ENCODE results near the gene IPO4. TPM values are rescaled to one million over a fixed set of nuclear protein-coding genes. Genes with fewer than 3 reads are reported as not detected.

The IPO4 gene
- total and polyA plus RNA-seq, 10 of the 15 experiments (the other 5 are each of a cell fraction or from before 2014, with no cell fraction given): 7.8 to 139 (median 37.6) TPM

- TSS peak; percentile 89 for BruUV-seq (replicated peaks)
- CTCF ChIA-PET: interaction anchor here (0.8 to 4.2 kb wide), 32 partner anchors 10 to 529 kb away, joined by 3 to 63 read pairs (median 6); partner anchors contain the start of genes CARMIL3, CHMP4A, CIDEB and DCAF11
- no peaks in the 10 kb centered on the region for H3K9me3 ChIP-seq (replicated peaks; ENCODE audit: control insufficient read depth, insufficient read depth, low read length)
- peak overlapping the region; percentile 9 for H3K4me2 ChIP-seq (ENCODE audit: control insufficient read depth, insufficient read depth)
- in situ Hi-C loops (cut with MboI) (no loop called here), intact Hi-C loops (cut with micrococcal nuclease; ENCODE audit: unreplicated experiment) (loop anchor here (1.0 kb wide), 1 partner anchor 53 kb away; the partner anchor contains the start of gene CHMP4A)
- ATAC-seq (no peak), FAIRE-seq (no peak), DNase-seq (ENCODE audit: low read depth, low spot score) (no peak)
- TF ChIP-seq STAT1 (conservative IDR thresholded peaks at IDR 0.05): no peak
- no peak for TF ChIP-seq BCL11A (IDR thresholded peaks at IDR 0.05; ENCODE audit: low read depth, low read length)
- TF ChIP-seq IRF5 (IDR thresholded peaks at IDR 0.05; ENCODE audit: borderline replicate concordance): no peak
- TF ChIP-seq MXI1 (IDR thresholded peaks at IDR 0.05; ENCODE audit: low read depth, low read length): no peak
- TF ChIP-seq WRNIP1 (IDR thresholded peaks at IDR 0.05; ENCODE audit: borderline replicate concordance, low read depth, low read length): no peak
- no peak for TF ChIP-seq RB1 (IDR thresholded peaks at IDR 0.05; ENCODE audit: borderline replicate concordance)
- TF ChIP-seq TARDBP (IDR thresholded peaks at IDR 0.05; ENCODE audit: borderline replicate concordance): no peak
- TF ChIP-seq ZNF622 (IDR thresholded peaks at IDR 0.05): no peak
- TF ChIP-seq YY1 (IDR thresholded peaks at IDR 0.05; ENCODE audit: low read depth, low read length): no peak
- no peak for TF ChIP-seq NRF1 (conservative IDR thresholded peaks at IDR 0.05; ENCODE audit: low read depth, low read length)
- no peak for TF ChIP-seq TCF3 (IDR thresholded peaks at IDR 0.05; ENCODE audit: borderline replicate concordance, insufficient read depth, low read depth, low read length)
- TF ChIP-seq ZBTB4 (CRISPR knock-in tag; IDR thresholded peaks at IDR 0.05): no peak
- TF ChIP-seq CBX3 (IDR thresholded peaks at IDR 0.05; ENCODE audit: borderline replicate concordance, low read depth): no peak
- TF ChIP-seq EP300 (IDR thresholded peaks at IDR 0.05; ENCODE audit: borderline replicate concordance in 1 of 2, control insufficient read depth in 1 of 2, low read depth in 2 of 2, low read length in 2 of 2): no peak
- TF ChIP-seq NFYA (IDR thresholded peaks at IDR 0.05; ENCODE audit: borderline replicate concordance, low read depth, low read length): no peak
- TF ChIP-seq NKRF (conservative IDR thresholded peaks at IDR 0.05): no peak
- no peak for TF ChIP-seq SIX5 (IDR thresholded peaks at IDR 0.05; ENCODE audit: low read depth, low read length, severe bottlenecking)
- H3K9ac ChIP-seq (ENCODE audit: control insufficient read depth, insufficient read depth, low read length): peak overlapping the region; percentile 83
- RAD21 ChIA-PET (ENCODE audit: unreplicated experiment): interaction anchor here (0.8 to 4.5 kb wide), 23 partner anchors 10 to 148 kb away, joined by 3 to 60 read pairs (median 11); partner anchors contain the start of genes CHMP4A, CIDEB, DCAF11 and EMC9
- H3K4me3 ChIP-seq: no peak overlapping the region
- peaks cover 37% of the 10 kb centered on the region for H3K4me1 ChIP-seq (ENCODE audit: control insufficient read depth, insufficient read depth, low read length)
- no peaks in the 10 kb centered on the region for H3K27me3 ChIP-seq (replicated peaks in 1 of 2; ENCODE audit: control insufficient read depth in 2 of 2, insufficient read depth in 2 of 2, low read length in 1 of 2)
- peak overlapping the region; percentile 96 for H3K27ac ChIP-seq (ENCODE audit: control insufficient read depth, insufficient read depth)
- H2AFZ ChIP-seq (ENCODE audit: control insufficient read depth, low read depth, low read length): no peak overlapping the region; the same call in 1 of the 2 replicates
- POLR2A ChIA-PET: interaction anchor here (1.0 to 4.8 kb wide), 19 partner anchors 10 to 139 kb away, joined by 4 to 99 read pairs (median 14); partner anchors contain the start of genes CHMP4A, DCAF11, DHRS1 and EMC9
- peaks cover 39 to 47% of the 10 kb centered on the region in 2 experiments for H3K36me3 ChIP-seq (ENCODE audit: control insufficient read depth in 2 of 2, insufficient read depth in 2 of 2, low read length in 1 of 2)
- SMC1A ChIA-PET (ENCODE audit: uncharacterized antibody, unreplicated experiment): interaction anchor here (0.7 to 4.9 kb wide), 21 partner anchors 9 to 147 kb away, joined by 3 to 54 read pairs (median 9); partner anchors contain the start of genes CIDEB, DCAF11, DHRS1 and EMC9
- 84% methylated on average over 4 of the region's 4 CpGs for WGBS (ENCODE audit: insufficient coverage, insufficient replicate concordance, low lambda C conversion rate, missing lambda C conversion rate)
- no peaks in the 10 kb centered on the region for H4K20me1 ChIP-seq (ENCODE audit: control insufficient read depth, insufficient read depth)
- H3K79me2 ChIP-seq (ENCODE audit: control insufficient read depth, insufficient read depth, low read length): peaks cover 43% of the 10 kb centered on the region
Measured at GRCh38 chr14:24160499-24160849, 28.1 kb downstream of the IPO4 start.

Data from GM12878 (cell line).